GM18498 (cell line): ENCODE data around the gene SYNJ2BP.
A peak's percentile ranks its signal among the peaks of the same experiment; 100 is the strongest.
"Not testable (repeated sequence)": the region's sequence is repeated elsewhere in the genome, so short reads cannot be mapped to it uniquely, and the experiment has no call there.

Source experiments
- ATAC-seq: cut with Tn5 transposase; IDR thresholded peaks from one replicate; pipeline ENCODE4 v1.9.1; 2021; ENCODE audit warnings: mild to moderate bottlenecking, moderate library complexity; ENCODE audit not compliant: unreplicated experiment

The SYNJ2BP gene, protein sequence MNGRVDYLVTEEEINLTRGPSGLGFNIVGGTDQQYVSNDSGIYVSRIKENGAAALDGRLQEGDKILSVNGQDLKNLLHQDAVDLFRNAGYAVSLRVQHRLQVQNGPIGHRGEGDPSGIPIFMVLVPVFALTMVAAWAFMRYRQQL

DNA sequence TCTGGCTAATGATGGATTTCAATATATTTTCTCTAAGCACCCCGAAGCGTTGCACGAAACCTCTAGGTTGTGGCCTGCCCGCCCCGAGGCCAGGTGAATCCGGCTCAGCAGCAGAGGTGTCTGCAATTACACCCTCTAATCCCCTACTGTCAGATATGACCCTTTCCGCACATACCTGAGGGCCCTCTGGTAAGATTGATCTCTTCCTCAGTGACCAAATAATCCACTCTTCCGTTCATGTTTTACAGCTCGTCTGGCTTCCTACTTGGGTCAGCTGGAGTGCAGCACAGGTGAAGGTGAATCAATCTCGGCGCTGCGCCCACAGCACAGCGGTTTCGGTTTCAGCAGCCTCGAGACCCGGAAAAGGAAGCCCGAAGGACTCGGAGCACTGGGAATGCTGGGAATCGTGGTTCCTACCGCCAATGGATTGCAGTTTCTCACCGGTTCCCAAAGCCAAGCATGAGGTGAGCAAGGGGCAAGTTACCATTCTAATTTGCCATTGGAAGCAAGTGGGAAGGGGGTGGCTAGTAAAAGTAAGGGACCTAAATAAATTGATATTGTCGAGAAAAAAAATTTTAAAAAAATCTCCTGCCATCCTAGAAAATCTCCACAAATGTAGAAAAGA, at the start of gene SYNJ2BP:
Gene SYNJ2BP, minus strand, starts transcription at position 366 of the 625 bp plus-strand sequence. Its CDS starts 127 bp downstream, at position 239.
- peak; percentile 56 for ATAC-seq

DNA sequence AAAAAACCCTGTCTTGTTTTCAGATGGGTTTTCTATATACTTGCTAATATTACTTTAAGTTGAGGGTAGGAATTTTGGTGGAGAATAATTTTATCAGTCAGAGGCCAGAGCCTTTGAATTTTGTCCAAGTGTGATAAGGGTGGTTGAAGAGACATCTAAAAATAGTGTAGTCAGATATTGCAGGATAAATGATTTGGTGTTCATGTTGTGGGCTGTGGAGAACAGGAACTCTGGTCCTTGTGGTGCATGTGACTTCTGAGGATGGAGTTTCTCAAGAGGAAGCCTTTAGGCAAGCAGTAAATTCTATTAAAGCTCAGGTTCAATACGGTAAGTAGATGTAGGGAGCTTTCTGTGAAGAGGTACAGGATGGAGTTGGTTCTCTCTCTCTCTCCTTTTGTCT, 37.8 kb upstream of the SYNJ2BP start:
- ATAC-seq = no peak

DNA sequence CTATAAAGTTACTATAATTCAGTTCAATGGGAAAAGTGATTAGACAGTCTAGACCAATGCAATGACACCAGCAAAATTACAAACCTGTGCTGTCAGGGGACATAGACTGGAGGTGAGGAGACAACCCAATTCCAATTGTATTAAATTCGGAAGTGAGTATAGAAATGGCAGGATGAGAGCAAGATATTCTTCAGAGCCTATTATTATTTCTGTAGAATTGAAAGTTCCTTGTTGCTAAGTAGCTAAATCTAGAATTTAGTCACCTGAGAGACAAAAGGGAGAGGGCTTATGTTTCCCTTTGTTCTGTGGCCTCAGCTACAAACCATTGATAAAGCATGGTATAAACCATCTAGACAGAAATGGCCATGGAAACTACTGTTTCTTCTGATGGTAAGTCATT, 35.0 kb upstream of the SYNJ2BP start, which contains the start of gene ADAM21:
Gene ADAM21, plus strand, starts transcription at position 301 of the 400 bp plus-strand sequence. CDS start 5,326 bp downstream, outside the sequence.
- ATAC-seq = no peak

DNA sequence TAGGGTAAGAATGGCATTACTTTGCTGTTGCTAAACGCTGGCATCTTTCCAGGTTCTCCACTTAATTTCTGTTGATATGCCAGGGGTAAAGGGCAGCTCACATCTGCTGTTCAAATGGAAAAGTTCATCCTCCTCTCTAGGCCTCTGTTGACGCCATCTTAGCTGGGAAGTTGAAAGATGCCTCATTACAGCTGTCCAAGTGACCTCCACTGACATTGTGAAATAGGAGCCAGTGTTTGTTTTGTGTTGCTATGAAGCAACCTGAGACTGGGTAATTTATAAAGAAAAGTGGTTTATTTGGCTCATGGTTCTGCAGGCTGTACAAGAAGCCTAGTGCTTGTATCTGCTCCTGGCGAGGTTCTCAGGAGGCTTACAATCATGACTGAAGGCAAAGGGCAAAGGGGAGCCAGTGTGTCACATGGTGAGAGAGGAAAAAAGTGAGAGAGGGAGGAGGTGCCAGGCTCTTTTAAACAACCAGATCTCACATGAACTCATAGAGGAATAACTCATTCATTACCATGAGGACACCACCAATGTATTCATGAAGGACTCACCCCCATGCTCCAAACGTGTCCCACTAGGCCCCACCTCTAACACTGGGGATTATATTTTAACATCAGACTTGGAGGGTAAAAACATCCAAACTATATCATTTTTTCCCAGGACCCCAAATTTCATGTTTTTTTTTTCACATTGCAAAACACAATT, 31.9 kb upstream of the SYNJ2BP start:
- ATAC-seq = no peak

DNA sequence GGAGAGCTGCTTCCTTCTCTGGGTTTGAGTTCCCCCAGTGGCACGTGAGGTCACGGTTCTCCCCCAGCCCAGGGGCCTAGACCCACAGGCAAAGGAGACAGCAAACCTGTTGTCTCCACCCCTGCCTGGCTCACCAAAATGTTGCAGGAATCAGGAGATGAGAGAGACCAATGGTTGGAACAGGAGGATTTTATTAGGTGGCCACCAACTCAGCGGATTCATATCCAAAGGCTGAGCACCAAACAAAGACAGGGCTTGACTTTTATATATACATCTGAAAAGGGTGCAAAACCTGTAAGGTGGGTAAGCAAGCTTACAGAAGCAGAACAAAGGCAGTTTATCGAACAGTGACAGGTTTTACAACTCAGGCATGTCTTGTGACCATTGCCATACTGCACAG, 25.9 kb upstream of the SYNJ2BP start:
- ATAC-seq = no peak

DNA sequence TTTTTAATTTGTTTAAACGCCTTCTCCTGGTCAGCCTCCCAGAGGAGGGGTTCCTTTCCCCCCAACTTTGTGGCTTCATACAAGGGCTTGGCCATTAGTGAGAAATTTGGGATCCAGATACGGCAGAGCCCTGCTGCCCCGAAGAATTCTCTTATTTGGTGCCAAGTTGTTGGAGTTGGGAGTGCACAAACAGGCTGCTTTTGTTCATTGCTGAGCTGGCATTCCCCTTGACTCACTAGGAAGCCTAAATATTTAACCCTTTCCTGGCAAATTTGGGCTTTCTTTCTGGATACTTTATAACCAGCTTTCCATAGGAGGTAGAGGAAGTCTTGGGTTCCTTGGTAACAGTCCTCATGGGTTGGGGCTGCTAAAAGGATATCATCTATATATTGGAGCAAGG, 24.8 kb upstream of the SYNJ2BP start:
- no peak for ATAC-seq

DNA sequence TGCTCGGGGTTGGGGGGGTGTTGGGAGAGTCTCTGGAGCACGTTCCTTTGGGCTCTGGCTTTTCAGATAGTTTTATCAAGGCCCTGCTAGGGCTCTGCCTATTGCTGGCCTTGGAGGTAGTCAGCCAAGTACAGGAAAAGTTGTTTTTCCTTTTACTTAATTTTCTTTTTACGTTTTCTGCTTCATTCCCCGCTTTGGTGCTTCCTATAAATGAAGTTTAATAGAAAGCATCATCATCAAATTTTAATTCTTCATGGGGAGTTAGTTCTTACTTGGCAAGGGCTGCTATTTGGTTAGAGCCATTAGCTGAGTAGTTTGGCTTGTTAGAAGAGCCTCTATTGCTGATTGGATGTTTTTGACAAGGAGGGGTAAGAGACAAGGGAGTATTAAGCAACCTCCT, 20.0 kb upstream of the SYNJ2BP start:
- no peak for ATAC-seq

DNA sequence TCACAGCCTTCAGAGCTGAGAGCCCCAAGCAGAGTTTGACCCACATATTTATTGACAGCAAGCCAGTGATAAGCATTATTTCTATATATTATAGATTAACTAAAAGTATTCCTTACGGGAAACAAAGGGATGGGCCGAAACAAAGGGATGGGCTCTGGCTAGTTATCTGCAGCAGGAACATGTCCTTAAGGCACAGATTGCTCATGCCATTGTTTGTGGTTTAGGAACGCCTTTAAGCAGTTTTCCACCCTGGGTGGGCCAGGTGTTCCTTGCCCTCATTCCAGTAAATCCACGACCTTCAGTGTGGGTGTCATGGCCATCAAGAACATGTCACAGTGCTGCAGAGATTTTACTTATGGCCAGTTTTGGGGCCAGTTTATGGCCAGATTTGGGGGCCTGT, 9.7 kb upstream of the SYNJ2BP start:
- not testable (repeated sequence) for ATAC-seq

DNA sequence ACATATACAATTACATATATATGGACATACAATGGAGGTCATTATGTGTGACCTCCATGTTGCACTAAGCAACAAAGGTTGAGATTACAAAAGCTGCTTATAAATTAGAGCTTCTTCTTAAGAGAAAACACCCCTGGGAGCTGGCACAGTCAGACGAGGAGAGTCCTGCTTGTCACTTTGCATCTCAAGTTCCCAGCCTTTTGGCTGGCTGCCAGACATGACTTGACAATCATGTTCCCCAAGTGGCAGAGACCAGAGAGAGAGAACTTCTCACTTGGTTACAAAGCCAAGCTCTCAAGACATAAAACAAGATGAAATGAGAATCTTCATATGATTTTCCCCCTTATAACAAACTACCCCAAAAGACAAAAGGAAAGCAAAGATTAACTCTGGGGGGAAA, 8.5 kb upstream of the SYNJ2BP start:
- no peak for ATAC-seq

DNA sequence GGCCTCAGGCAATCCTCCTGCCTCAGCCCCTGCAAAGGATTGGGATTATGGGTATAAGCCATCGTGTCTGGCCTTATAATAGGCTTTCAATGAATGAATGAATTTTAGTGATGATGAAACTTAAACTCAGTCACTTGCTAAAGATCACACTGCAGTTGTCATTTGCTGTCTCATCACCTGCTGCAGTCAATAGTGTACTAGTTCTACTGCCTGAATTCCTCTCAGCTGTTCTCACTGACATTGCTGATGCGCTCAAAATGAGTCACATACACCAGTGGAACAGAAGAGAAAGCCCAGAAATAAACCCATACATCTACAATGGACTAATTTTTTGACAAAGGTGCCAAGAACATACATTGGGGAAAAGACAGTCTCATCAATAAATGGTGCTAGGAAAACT, 5.6 kb upstream of the SYNJ2BP start:
- ATAC-seq = no peak

DNA sequence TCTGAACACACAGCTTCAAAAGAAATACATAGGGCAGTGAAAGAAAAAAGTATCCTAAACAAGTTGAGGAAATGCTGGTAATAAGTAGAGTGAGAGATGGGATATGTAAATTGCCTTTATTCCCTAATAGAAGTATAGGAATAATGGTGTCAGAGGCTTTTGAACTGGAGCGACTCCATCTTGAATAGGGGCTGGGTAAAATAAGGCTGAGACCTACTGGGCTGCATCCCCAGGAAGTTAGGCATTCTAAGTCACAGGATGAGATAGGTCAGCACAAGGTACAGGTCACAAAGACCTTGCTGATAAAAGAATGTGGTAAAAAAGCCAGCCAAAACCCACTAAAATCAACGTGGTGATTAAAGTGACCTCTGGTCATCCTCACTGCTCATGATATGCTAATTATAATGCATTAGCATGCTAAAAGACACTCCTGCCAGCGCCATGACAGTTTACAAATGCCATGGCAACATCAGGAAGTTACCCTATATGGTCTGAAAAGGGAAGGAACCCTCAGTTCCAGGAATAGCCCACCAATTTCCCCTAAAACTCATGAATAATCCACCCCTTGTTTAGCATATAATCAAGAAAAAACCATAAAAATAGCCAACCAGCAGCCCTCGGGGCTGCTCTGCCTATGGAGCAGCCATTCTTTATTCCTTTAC, 2.5 kb upstream of the SYNJ2BP start:
- ATAC-seq = not testable (repeated sequence)

DNA sequence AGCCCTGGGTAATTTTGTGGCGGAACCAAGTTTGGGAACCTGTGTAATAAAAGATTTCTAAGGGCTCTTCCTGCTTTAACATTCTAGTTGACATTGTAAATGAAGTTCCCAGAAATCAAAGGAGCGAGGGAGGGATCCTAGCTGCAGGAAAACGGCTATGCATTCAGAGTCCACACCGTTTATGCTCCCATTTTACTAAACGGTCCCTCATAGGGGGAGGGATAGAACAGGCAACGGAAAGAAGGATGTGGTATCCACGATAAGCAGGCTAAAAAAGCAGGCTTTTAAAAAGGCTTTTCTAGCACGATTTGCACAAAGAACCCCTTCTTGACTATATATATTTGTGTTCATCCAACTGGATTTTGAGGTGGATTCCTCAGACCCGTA, 559 bp downstream of the SYNJ2BP start:
- no peak for ATAC-seq

DNA sequence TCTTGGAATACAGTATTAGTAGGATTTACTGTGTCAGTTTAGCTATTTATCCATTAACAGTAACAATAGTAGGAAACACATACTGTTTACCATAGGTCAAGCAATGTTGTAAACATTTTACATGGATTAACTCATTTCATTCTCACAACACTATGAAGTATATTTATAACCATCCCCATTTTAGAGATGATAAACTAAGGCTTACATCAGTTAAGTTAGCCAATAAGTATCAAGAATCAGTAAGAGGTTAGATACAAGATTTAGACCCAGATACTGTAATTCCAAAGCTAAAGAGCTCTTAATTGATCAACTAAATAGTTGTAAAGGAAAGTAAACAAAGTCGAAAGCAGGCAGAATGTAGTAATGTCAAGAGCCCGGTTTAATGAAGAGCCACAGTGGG, 1.1 kb downstream of the SYNJ2BP start:
- no peak for ATAC-seq

DNA sequence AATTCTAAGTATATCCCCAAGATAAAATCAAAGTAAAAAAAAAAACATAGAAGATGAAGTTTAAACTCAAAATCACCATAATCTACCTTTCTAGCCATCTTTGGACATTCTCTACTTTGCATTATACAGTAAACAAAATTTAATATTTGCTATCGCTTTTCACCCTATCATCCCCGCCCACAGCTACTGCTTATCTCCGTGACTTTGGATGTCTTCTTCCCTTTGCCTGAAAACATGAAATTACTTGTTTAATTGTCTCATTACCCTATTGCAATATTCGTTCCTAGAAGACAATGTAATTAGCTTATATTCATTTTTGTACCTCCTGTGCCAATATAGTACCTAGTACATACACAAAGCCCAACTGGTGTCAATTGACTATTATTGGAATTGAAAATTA, 9.3 kb downstream of the SYNJ2BP start:
- no peak for ATAC-seq

DNA sequence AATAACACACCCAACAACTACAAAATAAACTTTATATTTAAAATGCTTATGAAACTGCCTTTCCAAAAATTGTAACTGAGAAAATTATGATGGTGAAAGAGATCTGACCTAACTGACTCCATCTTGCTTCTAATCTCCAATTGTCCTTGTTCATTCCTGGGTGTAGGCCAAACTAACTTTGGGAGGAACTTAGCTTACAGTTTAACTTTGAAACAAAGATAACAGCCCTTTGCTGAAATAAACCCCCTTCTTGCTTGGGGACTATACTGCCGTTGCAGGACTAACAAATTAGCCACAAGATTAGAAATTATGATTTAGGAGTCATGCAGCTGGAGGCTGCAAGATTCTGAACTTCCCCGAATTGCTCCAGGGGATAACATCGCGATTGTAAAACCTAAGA, 10.7 kb downstream of the SYNJ2BP start:
- ATAC-seq = not testable (repeated sequence)

DNA sequence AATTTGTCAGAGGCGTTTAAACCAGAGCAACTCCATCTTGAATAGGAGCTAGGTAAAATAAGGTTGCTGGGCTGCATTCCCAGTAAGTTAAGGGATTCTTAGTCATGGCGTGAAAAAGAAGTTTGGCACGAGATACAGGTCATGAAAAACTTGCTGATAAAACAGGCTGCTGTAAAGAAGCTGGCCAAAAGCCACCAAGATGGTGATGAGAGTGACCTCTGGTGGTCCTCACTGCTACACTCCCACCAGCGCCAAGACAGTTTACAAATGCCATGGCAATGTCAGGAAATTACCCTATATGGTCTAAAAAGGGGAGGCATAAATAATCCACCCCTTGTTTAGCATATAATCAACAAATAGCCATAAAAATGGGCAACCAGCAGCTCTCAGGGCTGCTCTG, 13.6 kb downstream of the SYNJ2BP start:
- not testable (repeated sequence) for ATAC-seq

DNA sequence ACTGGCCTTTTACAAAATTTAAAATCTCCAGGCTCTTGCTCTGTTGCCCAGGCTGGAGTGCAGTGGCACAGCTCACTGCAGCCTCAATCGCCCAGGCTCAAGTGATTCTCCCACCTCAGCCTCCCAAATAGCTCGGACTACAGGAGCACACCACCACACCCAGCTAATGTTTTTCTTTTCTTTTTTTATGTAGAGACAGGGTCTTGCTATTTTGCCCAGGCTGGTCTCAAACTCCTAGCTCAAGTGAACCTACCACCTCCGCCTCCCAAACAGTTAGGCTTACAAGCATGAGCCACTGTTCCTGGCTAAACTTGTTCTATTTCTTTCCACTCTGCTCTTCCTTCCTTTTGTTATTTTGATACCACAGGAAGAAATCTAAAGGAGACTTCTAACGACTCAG, 15.2 kb downstream of the SYNJ2BP start:
- no peak for ATAC-seq

DNA sequence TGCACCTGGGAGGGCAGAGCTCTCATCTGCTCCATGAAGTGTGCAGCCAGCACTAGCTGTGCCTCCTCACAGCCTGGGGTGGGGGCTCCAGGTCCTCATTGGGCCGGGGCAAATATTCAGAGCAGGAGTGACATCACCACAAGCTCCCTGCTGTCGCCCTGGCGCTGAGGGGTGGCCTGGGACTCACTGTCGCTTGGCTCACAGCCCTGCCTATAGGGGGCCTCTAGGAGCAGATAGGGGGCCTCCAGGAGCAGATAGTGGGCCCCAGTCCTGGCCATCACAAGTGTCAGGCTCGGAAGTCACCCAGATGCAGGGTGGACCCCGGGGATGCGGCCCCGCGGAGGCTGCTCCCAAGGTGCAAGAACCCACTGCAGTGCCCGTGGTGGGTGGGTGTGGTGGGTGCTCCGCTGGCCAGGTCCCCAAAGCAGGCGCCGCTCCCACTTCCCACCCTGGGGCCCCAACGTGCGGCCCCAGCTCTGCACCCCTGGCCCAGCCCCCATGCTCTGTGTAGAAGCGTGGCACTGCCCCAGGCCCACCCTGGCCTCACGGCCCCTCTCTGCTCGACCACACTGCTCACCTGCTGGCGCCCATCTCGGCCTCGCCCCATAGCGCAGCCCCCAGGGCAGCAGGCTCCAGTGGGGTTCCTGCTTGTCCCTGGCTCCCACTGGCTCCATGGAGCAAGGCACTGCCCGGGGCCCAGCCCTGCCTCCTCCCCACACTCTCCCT, 18.0 kb downstream of the SYNJ2BP start:
- no peak for ATAC-seq

DNA sequence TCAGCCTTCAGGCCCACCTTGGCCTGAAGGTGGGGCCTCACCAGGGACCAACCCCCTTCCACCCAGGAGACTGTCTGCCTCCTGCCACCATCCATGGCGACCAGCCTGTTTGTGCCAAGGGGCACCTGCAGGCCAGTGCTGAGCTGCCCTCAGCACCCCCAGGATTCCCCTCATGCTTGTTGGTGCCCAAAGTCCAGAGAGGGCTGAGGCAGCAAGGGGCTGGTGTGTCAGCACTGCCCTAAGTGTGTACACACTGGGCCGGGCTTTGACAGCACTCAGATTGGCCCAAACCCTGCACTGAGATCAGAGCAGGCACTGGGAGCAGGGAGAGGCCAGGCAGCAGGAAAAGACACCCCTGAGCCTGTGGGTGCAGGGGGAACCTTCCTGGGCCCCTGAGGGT, 18.6 kb downstream of the SYNJ2BP start:
- no peak for ATAC-seq

DNA sequence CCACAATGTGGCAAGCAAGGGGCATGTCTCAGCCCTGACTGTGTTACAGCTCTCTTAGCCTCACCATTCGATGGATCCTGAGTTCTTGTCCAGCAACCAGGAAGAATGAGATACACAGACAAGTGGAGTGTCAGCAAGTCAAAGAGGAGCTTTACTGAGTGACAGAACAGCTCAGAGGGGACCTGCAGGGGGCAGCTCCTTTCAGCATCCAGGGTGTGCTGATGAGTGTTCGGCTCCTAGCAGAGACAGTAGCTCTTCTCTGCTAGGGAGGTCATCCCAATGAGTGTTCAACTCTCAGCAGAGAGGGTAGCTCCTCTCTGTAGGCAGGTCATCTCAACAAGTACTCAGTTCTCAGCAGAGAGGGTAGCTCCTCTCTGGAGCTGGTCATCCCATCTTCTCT, 19.1 kb downstream of the SYNJ2BP start:
- ATAC-seq = no peak

DNA sequence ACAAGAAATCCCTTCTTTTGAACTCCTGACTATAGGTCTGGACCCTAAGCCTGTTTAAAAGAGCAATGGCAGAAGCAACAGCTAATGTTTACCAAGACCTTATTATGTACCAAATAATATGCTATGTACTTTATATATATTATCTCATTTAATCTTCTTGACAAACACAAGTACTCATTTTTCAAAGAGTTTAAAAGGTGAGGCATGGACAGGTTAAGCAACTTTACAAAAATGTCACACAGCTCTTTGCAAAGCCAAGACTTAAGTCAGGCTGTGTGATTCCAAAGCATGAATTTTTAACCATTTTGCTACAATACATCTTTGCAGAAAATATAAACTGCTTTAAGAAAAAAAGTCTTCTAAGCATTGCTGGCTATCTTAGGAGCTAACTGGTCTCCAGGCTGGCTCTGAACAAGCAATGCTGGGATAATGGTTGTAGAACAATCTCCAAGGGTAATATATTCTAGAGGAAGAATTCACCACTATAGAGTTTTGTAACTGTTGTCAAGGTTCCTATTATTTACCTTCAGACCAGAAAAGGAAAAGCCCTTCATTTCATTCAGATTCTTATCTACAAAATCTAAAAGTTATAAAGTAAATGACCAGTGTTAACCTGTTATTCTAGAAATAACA, 22.1 kb downstream of the SYNJ2BP start:
- no peak for ATAC-seq
